ENCODE measurements around the gene KCNJ5. TPM values are rescaled to one million over a fixed set of nuclear protein-coding genes. Genes with fewer than 3 reads are reported as not detected.

Gene KCNJ5
- total RNA-seq, 1 donor from 2014 or later: 8.5 TPM

- Histone ChIP-seq H3K4me1 (peaks cover 32% of the 10 kb centered on the region), H3K36me3 (no peaks in the 10 kb centered on the region), H3K27ac (no peak overlapping the region), H3K4me3 (no peak overlapping the region), H3K9me3 (no peaks in the 10 kb centered on the region), H3K27me3 (no peaks in the 10 kb centered on the region)
- intact Hi-C loops (cut with DNase I): no loop called here
- ATAC-seq (no peak), DNase-seq (no peak)
- TF ChIP-seq CTCF (IDR thresholded peaks at IDR 0.05): no peak
Measured at GRCh38 chr11:128902515-128903066, 11.4 kb downstream of the KCNJ5 start.

DNA sequence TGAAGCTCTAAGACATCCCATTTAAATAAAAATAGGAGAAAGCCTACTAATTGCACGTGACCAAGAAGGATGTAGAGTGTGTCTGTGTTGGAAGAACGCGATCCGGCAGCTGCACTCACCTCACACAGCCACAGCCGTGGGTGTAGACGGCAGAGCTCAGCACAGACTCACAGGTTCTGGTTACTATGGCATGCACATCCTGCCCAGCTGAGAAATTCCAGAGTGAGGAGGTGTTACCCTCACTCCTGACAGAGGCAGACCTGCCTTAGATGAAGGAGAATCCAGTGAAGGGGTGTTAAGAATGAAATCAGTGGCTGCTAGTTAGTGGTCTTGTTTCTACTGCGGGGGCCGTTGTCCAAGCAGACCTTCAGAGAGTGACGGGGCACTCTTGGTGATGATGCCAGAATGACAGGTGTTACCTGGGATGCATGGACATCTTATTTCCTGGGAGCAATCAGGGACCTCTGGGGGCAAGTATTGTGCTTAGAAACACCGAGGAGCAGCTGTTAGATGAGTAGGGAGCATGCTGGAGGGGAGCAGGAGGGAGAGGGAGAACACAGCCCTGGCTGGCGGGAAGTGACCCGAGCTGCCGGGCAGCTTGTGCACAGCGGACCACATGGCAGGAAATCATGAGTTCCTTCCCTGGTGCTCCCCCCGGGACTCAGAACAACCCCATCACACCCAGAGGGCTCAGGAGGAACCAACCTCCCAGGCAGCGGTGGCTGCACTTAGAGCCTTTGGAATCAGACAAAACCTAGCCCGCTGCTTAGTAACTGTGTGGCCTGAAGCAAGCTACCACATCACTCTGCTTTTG is 12.3 kb downstream of the KCNJ5 start:
- peak; percentile 50 for ATAC-seq
- intact Hi-C loops (cut with DNase I): no loop called here
- DNase-seq: peak; percentile 73

DNA sequence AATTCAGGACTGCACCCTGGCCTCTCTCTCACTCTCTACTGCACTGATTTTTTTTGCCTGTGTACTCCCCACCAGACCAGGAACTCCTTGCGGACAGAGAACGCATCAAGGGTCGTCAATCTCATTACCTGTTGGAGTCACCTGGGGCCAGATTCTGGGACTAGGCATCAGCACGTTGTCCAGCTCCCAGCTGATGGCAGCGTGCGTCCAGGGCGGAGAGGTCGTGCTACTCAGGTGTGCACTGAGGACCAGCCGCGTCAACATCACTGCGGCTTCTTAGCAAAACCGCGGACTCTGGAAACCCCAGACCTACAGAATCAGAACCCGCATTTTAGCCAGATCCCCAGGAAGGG is 13.1 kb downstream of the KCNJ5 start:
- no peak for ATAC-seq
- H3K4me1 ChIP-seq: peaks cover 40% of the 10 kb centered on the region
- DNase-seq: no peak
- no peak for TF ChIP-seq CTCF (IDR thresholded peaks at IDR 0.05)
- H3K27me3 ChIP-seq: no peaks in the 10 kb centered on the region
- no peak overlapping the region for H3K4me3 ChIP-seq
- H3K27ac ChIP-seq: no peak overlapping the region
- H3K36me3 ChIP-seq: no peaks in the 10 kb centered on the region
- intact Hi-C loops (cut with DNase I): no loop called here
- H3K9me3 ChIP-seq: no peaks in the 10 kb centered on the region

More for the DNA sequence above, 12.3 kb downstream of the KCNJ5 start:
- Histone ChIP-seq H3K4me3 (no peak overlapping the region), H3K9me3 (no peaks in the 10 kb centered on the region), H3K27me3 (no peaks in the 10 kb centered on the region), H3K36me3 (no peaks in the 10 kb centered on the region), H3K27ac (no peak overlapping the region), H3K4me1 (peaks cover 35% of the 10 kb centered on the region)
- no peak for TF ChIP-seq CTCF (IDR thresholded peaks at IDR 0.05)

GRCh38 chr11:128904656-128905344 is 13.6 kb downstream of the KCNJ5 start:
- ATAC-seq: peak; percentile 52
- Histone ChIP-seq H3K27me3 (no peaks in the 10 kb centered on the region), H3K9me3 (no peaks in the 10 kb centered on the region), H3K4me3 (peak overlapping the region; percentile 60), H3K36me3 (no peaks in the 10 kb centered on the region), H3K4me1 (peaks cover 40% of the 10 kb centered on the region), H3K27ac (peak overlapping the region; percentile 75)
- DNase-seq: no peak
- TF ChIP-seq CTCF (IDR thresholded peaks at IDR 0.05): no peak
- intact Hi-C loops (cut with DNase I): no loop called here

DNA sequence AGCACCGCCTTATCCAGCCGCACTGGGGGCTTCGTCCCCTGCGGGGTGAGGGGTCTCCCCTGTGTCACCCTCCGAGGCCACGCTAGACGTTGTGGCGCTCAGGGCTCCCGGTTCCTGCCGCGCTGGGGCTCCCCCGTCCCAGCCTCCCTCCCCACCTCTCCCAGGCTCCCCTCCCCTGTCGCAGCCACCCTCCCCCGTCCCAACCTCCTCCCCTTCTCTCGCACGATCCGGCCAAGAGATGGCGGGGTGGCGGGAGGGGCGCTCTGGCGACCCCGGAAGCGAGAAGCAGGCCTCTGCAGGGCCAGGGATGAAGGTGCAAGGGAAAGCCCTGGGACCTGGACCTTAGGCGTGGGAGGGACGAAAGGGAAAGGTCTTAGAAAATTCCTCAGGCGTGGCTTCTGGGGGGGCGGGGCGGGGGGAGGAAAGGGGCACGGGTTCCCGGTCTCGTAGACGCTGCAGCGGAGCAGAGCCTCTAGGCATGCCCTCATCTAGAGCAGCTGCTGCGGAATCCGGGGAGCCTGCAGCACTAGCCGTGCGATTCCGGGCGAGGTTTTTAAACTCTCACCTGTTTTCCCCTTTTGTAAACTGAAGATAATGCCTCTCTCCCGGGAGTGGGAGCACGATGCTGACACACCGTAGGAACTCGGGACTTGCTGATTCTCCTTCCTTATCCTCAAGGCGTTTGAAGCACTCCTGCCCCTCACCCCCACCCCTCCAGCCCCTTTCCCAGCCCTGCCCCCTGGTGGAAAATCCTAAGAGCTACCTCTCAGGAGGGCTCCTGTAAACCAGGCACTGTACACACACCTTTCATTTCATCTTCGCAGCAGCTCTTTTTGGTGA is 14.4 kb downstream of the KCNJ5 start:
- TF ChIP-seq CTCF (IDR thresholded peaks at IDR 0.05): peak; percentile 46
- Histone ChIP-seq H3K27ac (peak overlapping the region; percentile 75), H3K9me3 (no peaks in the 10 kb centered on the region), H3K4me3 (peak overlapping the region; percentile 60), H3K27me3 (no peaks in the 10 kb centered on the region), H3K4me1 (peaks cover 40% of the 10 kb centered on the region), H3K36me3 (no peaks in the 10 kb centered on the region)
- ATAC-seq (peak; percentile 75), DNase-seq (peak; percentile 78)
- intact Hi-C loops (cut with DNase I): no loop called here
